CD4-positive, alpha-beta T cell treated with Interleukin-1 beta for 1 hour (primary cell): ENCODE measurements around the gene CABP7.

Experiments used
- DNase-seq, 2 donors: peaks; one replicate each; pipeline ENCODE4 v3.0.0-alpha.2; 2020 to 2022

The CABP7 gene

GRCh38 chr22:29780748-29781676 lies 61.2 kb downstream of the CABP7 start:
- DNase-seq, result no peak
